K562 (cell line): Measurements from ENCODE around the gene FCHSD1. TPM values are rescaled to one million over a fixed set of nuclear protein-coding genes. Genes with fewer than 3 reads are reported as not detected.

Experiments used
- ATAC-seq: fragments of 200-7000 bp; cut with Tn5 transposase; 3 replicates; pipeline ENCODE4 v1.9.1; 2020; ENCODE audit warnings: moderate library complexity
- BruUV-seq: library from RNA; stranded (reverse); fragments of 400-500 nt; replicated peaks from 2 replicates; lab custom pipeline; 2021; lab: Mats Ljungman, UMichigan
- CTCF ChIA-PET: fragments of 300-600 bp; formaldehyde crosslinking; extraction: SDS; loops from one replicate; lab custom pipeline; 2021; ENCODE audit warnings: low intra/inter-chr PET ratio; lab: Yijun Ruan, JAX
- POLR2A ChIA-PET: fragments of 300-600, 350-650 bp; sonication (Branson Sonifier 250); formaldehyde crosslinking; extraction: SDS; loops from one replicate; lab custom pipeline; 2021; ENCODE audit warnings: antibody characterized with exemption, inconsistent platforms; lab: Yijun Ruan, JAX
- DNase-seq, 4 experiments: peaks; one replicate each; pipeline versions ENCODE4 v3.0.0 to v3.0.0-alpha.2; 2011 to 2018; ENCODE audit warnings: low spot score in 3 of 4, mixed read lengths in 3 of 4; ENCODE audit errors: extremely low read depth in 1 of 4
- FAIRE-seq: peaks from 2 replicates; lab custom pipeline; 2011; peaks lifted over from hg19 to GRCh38; lab: Jason Lieb, UNC
- H2AFZ ChIP-seq: 2 replicates; pipeline ENCODE4 v1.6.0; 2011; ENCODE audit warnings: low read depth, low read length, control low read depth, inconsistent platforms
- H3K27ac ChIP-seq: fragments of 200-600 bp; 3 replicates; pipeline ENCODE4 v1.8.0; 2011; ENCODE audit warnings: low read depth, mild to moderate bottlenecking, control low read depth, inconsistent platforms, low read length, moderate library complexity, mixed read lengths; ENCODE audit errors: extremely low read depth
- H3K27me3 ChIP-seq, 2 experiments: fragments of 300-600 bp in 1 of 2; 2 replicates in 1 of 2; 3 replicates in 1 of 2; pipeline versions ENCODE4 v1.6.0 to v1.8.0; 2011; ENCODE audit warnings: inconsistent platforms in 2 of 2, low read length in 2 of 2, mild to moderate bottlenecking in 1 of 2, mixed read lengths in 1 of 2, moderate library complexity in 1 of 2; ENCODE audit not compliant: control insufficient read depth in 2 of 2, insufficient read depth in 2 of 2
- H3K36me3 ChIP-seq: fragments of 300-600 bp; 3 replicates; pipeline ENCODE4 v1.8.0; 2011; ENCODE audit warnings: mild to moderate bottlenecking, low read length, inconsistent platforms; ENCODE audit not compliant: control insufficient read depth, insufficient read depth
- H3K4me1 ChIP-seq, 2 experiments: fragments of 200-600 bp in 1 of 2; replicated peaks in 1 of 2; 2 replicates in 1 of 2; 3 replicates in 1 of 2; pipeline versions ENCODE4 v1.5.1 to v1.8.0; 2011; ENCODE audit warnings: inconsistent platforms in 2 of 2, low read length in 2 of 2, mild to moderate bottlenecking in 1 of 2, mixed read lengths in 1 of 2, moderate library complexity in 1 of 2; ENCODE audit not compliant: control insufficient read depth in 2 of 2, insufficient read depth in 2 of 2
- H3K4me2 ChIP-seq: 2 replicates; pipeline ENCODE4 v1.6.1; 2011; ENCODE audit warnings: low read length, control low read depth, inconsistent platforms, mixed read lengths; ENCODE audit not compliant: insufficient read depth
- H3K4me3 ChIP-seq: fragments of 200-600 bp; sonication (generic), shearing (Covaris generic); 2 replicates; pipeline ENCODE4 v1.5.1; 2016; ENCODE audit warnings: control low read depth, inconsistent platforms
- H3K79me2 ChIP-seq: fragments of 200-600 bp; 3 replicates; pipeline ENCODE4 v1.8.0; 2011; ENCODE audit warnings: low read length, inconsistent platforms; ENCODE audit not compliant: control insufficient read depth, insufficient read depth
- H3K9ac ChIP-seq, 2 experiments: 2 replicates each; pipeline versions ENCODE4 v1.6.0 to v1.6.1; 2011; ENCODE audit warnings: low read depth in 2 of 2, low read length in 2 of 2, control low read depth in 1 of 2, inconsistent platforms in 1 of 2, mild to moderate bottlenecking in 1 of 2, mixed read lengths in 1 of 2; ENCODE audit not compliant: insufficient read depth in 1 of 2
- H3K9me1 ChIP-seq: one replicate; pipeline ENCODE4 v1.6.0; 2011; ENCODE audit warnings: inconsistent platforms, mild to moderate bottlenecking, low read length, moderate library complexity; ENCODE audit not compliant: control insufficient read depth, insufficient read depth
- H3K9me3 ChIP-seq: replicated peaks from 2 replicates; pipeline ENCODE4 v1.5.1; 2011; ENCODE audit warnings: low read depth, low read length, inconsistent platforms; ENCODE audit not compliant: control insufficient read depth, insufficient read depth
- H4K20me1 ChIP-seq: replicated peaks from 2 replicates; pipeline ENCODE4 v1.6.1; 2011; ENCODE audit warnings: low read length, inconsistent platforms, mixed read lengths; ENCODE audit not compliant: control insufficient read depth, insufficient read depth
- ARID1B ChIP-seq: fragments of 450-650 bp; IDR thresholded peaks from 2 replicates; pipeline ENCODE4 v1.6.1; 2016; ENCODE audit warnings: antibody characterized with exemption, mild to moderate bottlenecking, inconsistent platforms
- CREBBP ChIP-seq: IDR thresholded peaks from one replicate; pipeline ENCODE4 v1.6.1; 2012; ENCODE audit warnings: low read depth, mild to moderate bottlenecking, control low read depth, inconsistent platforms, low read length
- E2F5 ChIP-seq: sonication (generic); formaldehyde crosslinking; IDR thresholded peaks from 2 replicates; pipeline ENCODE4 v1.8.0; 2022; ENCODE audit warnings: mild to moderate bottlenecking, missing genetic modification reagents
- GABPA ChIP-seq: fragments of 200-800 bp; sonication (Bioruptor generic); conservative IDR thresholded peaks from 2 replicates; pipeline ENCODE4 v1.6.1; 2016; ENCODE audit warnings: low read depth, missing genetic modification characterization, missing compliant biosample characterization
- JUNB ChIP-seq: fragments of 450-650 bp; formaldehyde crosslinking; conservative IDR thresholded peaks from 2 replicates; pipeline ENCODE4 v1.4.0; 2020; ENCODE audit warnings: mild to moderate bottlenecking
- MED1 ChIP-seq: sonication (generic); formaldehyde crosslinking; IDR thresholded peaks from 2 replicates; pipeline ENCODE4 v1.8.1; 2023; ENCODE audit warnings: missing genetic modification reagents, borderline replicate concordance
- MEF2D ChIP-seq: conservative IDR thresholded peaks from 2 replicates; pipeline ENCODE4 v1.6.1; 2016; ENCODE audit warnings: low read depth, missing genetic modification characterization, missing compliant biosample characterization
- MITF ChIP-seq: IDR thresholded peaks from 2 replicates; pipeline ENCODE4 v1.6.1; 2014; ENCODE audit warnings: antibody characterized with exemption
- U2AF1 ChIP-seq: fragments of 200-400 bp; formaldehyde crosslinking; optimal IDR thresholded peaks from 2 replicates; pipeline ENCODE3; 2017; ENCODE audit warnings: mild to moderate bottlenecking, low read depth, low read length, moderate library complexity
- ZNF347 ChIP-seq: fragments of 450-650 bp; formaldehyde crosslinking; IDR thresholded peaks from 2 replicates; pipeline ENCODE4 v1.4.0; 2020; ENCODE audit warnings: low read depth, mild to moderate bottlenecking, moderate library complexity
- ZNF407 ChIP-seq: fragments of 450-650 bp; IDR thresholded peaks from 2 replicates; pipeline ENCODE4 v1.6.1; 2016; ENCODE audit warnings: low read depth
- WGBS: fragments of 100-300 bp; shearing (Covaris generic); methylation state at CpG from one replicate; pipeline ENCODE4 v1.1.6; 2016; ENCODE audit warnings: low coverage, mixed read lengths; ENCODE audit not compliant: insufficient coverage; ENCODE audit errors: missing lambda C conversion rate; 5-methylcytosine and 5-hydroxymethylcytosine counted together
- in situ Hi-C: fragments of 300-500 bp; cut with MboI; formaldehyde crosslinking; loops from 4 replicates; pipeline ENCODE4 v1.15.0; 2018; ENCODE audit warnings: inconsistent platforms, mixed read lengths
- intact Hi-C: fragments of 100-400 bp; cut with micrococcal nuclease; formaldehyde crosslinking; loops from 2 replicates; pipeline ENCODE4 v1.14.2; 2022
- polyA plus RNA-seq, 8 experiments: library from polyadenylated mRNA; depleted of rRNA in 4 of 8; stranded (reverse) in 5 of 8; unstranded in 3 of 8; fragments of >200 nt; fragmentation: Nextera tagmentation in 2 of 8; fragmentation: Illumina TruSeq in 1 of 8; extraction: Ambion mirVana in 2 of 8; extraction: Trizol in 1 of 8; gene quantifications; 2 replicates each; pipeline versions ENCODE4 v1.2.1 to v1.2.3, GENCODE V29; 2011 to 2014; ENCODE audit warnings: inconsistent platforms in 1 of 8, missing spikeins in 1 of 8
- total RNA-seq, 7 experiments: library from RNA; depleted of rRNA in 6 of 7; stranded (reverse); fragments of >200 nt in 6 of 7; fragmentation: Illumina TruSeq in 2 of 7; extraction: Trizol in 2 of 7; gene quantifications; 2 replicates each; pipeline versions ENCODE4 v1.2.1 to v1.2.3, GENCODE V29; 2011 to 2021; ENCODE audit warnings: low replicate concordance in 1 of 7

FCHSD1 gene
- total and polyA plus RNA-seq, 9 of the 15 experiments (the other 6 are each of a cell fraction or from before 2014, with no cell fraction given): 0.35 to 37.5 (median 13.6) TPM

DNA sequence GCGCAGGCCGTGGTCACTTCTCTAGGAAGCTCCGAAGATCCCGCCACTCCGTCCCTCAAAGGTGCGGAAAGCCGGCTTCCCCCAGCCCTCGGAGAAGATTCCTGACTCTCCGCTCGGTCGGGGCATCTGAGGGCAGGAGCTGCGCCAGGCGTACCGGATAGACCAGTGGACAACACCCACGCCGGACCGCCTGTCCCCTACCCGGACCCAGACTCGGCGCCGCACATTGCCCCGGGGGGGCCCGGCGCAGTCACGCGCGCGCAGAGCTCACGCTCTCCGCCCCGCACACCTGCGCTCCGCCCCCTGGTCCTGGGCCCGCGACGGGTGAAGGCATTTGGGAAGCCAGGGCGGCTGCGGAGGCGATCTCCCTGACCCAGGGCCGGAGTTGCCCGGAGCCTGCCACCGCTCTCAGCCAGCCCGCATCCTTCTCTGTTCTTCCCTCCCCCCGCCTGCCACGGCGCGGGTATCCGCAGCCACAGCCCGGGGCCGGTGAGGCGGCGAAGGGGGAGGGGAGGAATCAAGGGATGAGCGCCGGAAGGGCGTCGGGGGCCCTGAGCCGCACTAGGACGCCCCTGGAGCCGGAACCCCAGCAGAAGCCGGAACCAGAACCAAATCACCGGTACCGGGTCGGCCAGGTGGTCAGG, 14.0 kb downstream of the FCHSD1 start:
- Histone ChIP-seq H3K27ac (peak overlapping the region; percentile 84), H2AFZ (peak overlapping the region; percentile 89), H3K4me3 (peak overlapping the region; percentile 91), H3K9me3 (no peaks in the 10 kb centered on the region), H3K79me2 (peaks cover 65% of the 10 kb centered on the region), H3K4me2 (peak overlapping the region; percentile 100), H3K36me3 (peaks cover 59% of the 10 kb centered on the region), H3K9me1 (peaks cover 5% of the 10 kb centered on the region), H3K9ac (peak overlapping the region; percentile 88 to 95), H3K4me1 (peaks cover 49 to 52% of the 10 kb centered on the region in 2 experiments), H3K27me3 (no peaks in the 10 kb centered on the region), H4K20me1 (peaks cover 12% of the 10 kb centered on the region; the same call in 1 of the 2 replicates)
- ChIA-PET CTCF (no interaction called here), POLR2A (interaction anchor here (0.5 to 2.2 kb wide), 16 partner anchors 10 to 372 kb away, joined by 3 to 13 read pairs (median 4); partner anchors contain the start of genes DIAPH1 and FCHSD1)
- WGBS: under 1% methylated on average over 39 of the region's 63 CpGs
- DNase-seq: peak; percentile 57 to 68 (median 64)
- in situ Hi-C loops: loop anchor here (5.0 kb wide), 1 partner anchor 45 kb away; no protein-coding TSS in a partner anchor
- intact Hi-C loops: loop anchor here (5.0 kb wide), 1 partner anchor 45 kb away; no protein-coding TSS in a partner anchor
- BruUV-seq: no TSS peak
- peak; percentile 61 for ATAC-seq
- FAIRE-seq: no peak
- TF ChIP-seq JUNB: no peak
- peak; percentile 34; the same call in 1 of the 2 replicates for TF ChIP-seq E2F5 (CRISPR knock-in tag)
- TF ChIP-seq ZNF347: no peak
- no peak for TF ChIP-seq ARID1B
- peak; percentile 56 for TF ChIP-seq U2AF1
- no peak; the same call in 1 of the 2 replicates for TF ChIP-seq MITF
- no peak for TF ChIP-seq MED1
- TF ChIP-seq GABPA (tag): 0 out of 2 replicates have a peak, but pooled peaks have one; percentile 46
- TF ChIP-seq MEF2D: no peak
- no peak for TF ChIP-seq ZNF407
- TF ChIP-seq CREBBP: no peak
